Measurements from ENCODE around the gene PARP8.
"Not testable (repeated sequence)": the region's sequence is repeated elsewhere in the genome, so short reads cannot be mapped to it uniquely, and the experiment has no call there.

Gene PARP8

DNA sequence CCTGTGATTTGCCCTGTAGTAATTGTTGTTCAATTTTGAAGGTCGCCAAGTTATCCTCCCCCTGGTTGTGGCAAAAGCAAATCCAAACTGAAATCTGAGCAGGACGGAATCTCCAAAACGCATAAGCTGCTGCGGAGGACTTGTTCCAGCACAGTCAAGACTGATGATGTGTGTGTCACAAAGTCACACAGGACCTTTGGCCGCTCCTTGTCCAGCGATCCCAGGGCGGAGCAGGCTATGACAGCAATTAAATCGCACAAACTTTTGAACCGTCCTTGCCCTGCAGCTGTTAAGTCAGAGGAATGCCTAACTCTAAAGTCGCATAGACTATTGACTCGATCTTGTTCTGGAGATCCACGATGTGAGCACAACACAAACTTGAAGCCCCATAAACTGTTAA lies 128.4 kb downstream of the PARP8 start:
- no peak for DNase-seq

DNA sequence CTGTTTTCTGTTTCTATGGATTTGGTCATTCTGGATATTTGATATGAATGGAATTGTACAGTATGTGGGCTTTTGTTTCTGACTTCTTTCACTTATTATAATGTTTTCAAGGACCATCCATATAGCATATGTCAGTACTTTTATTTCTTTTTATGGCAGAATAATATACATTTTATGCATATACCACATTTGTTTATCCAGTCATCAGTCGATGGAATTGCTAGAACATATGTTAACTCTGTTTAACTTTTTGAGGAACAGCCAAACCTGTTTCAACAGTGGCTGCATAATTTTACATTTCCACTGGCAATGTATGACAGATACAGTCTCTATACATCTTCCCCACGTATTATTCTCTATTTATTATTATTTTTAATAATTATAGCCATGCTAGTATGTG lies 131.6 kb downstream of the PARP8 start:
- no peak for DNase-seq

DNA sequence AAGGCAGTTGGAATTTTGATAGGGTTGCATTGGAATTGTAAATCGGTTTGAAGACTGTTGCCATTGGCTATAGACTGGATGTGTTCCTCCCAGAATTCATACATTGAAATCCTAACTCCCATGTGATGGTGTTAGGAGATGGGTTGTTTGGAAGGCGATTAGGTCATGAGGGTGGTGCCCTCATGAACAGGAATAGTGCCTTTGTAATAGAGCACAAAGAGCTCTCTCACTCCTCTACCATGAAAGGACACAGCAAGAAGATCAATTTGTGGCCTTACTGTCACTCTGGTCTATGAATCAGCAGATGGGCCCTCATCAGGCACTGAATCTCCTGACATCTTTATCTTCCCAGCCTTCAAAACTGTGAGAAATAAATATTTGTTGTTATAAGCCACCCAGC lies 133.2 kb downstream of the PARP8 start:
- no peak for DNase-seq

DNA sequence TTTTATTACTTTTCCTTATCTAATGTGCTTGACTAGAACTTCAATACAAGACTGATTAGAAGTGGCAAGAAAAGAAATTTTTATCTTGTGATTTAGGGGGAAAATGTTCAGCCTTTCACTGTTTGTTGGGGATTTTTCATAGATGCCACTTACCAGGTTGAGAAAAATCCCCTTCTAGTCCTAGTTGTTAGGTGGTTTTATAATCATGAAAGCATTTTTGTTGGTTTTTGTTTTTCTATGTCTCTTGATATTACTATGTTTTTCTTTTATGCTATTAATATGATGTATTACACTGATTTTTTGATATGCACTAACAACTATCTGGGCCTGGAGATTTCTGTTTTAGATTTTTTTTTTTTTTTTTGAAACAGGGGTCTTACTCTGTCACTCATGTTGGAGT lies 134.0 kb downstream of the PARP8 start:
- no peak for DNase-seq

DNA sequence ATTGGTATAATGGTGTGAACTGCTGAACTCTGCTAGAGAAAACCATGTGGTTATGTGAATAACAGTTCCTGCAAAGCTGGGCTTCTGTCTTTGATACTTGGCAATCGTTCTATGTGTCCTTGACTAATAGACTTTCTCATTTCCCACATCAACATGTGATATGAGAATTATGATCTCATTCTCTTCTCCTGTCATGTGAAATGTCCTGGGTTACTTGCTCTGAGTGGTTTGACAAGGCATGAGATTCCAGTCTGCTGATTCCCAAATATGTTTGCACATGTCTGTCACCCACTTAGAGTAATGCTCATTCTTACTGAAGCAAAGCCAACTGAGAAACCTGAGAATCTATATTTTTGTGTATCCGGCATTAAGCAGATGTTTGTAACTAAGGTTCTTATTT lies 141.2 kb downstream of the PARP8 start:
- DNase-seq: no peak

DNA sequence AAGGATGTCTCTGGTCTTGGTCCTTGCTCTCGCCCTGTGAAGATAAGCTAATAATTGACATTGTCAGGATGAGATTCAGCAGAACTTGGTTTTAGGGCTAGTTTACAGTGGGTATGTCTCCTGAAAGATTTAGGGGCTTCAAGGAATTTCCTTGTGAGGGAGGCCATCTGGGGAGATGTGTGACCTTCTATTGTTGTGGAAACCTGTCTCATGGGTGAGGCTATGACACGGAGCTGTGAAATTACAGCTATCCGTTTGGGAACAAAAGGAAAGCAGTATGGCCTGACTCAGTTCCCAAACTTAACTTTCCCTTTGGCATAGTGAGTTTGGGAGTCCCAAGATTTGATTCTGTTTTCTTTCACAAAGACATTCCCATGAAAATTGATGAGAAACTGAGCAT lies 142.0 kb downstream of the PARP8 start:
- DNase-seq: no peak

DNA sequence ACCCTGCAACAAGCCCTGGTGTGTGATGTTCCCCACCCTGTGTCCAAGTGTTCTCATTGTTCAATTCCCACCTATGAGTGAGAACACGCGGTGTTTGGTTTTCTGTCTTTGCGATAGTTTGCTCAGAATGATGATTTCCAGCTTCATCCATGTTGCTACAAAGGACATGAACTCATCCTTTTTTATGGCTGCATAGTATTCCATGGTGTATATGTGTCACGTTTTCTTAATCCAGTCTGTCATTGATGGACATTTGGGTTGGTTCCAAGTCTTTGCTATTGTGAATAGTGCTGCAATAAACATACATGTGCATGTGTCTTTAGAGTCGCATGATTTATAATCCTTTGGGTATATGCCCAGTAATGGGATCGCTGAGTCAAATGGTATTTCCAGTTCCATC lies 145.3 kb downstream of the PARP8 start:
- DNase-seq: not testable (repeated sequence)

DNA sequence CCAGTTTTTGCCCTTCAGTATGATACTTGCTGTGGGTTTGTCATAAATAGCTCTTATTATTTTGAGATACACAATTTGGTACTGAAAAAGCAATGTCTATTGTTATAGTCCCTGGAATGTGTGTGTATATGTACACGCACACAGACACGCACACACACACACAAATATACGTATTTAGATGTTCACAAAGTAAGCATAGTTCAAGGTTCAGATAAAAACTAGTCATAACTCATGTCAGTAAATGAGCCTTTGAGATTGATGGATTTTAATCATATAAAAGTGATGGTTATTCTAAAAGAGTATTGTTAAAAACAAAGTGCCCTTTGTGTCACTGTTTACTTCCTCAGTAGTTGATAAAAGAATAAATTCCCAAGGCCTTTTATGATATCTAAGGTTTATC lies 147.3 kb downstream of the PARP8 start:
- no peak for DNase-seq

DNA sequence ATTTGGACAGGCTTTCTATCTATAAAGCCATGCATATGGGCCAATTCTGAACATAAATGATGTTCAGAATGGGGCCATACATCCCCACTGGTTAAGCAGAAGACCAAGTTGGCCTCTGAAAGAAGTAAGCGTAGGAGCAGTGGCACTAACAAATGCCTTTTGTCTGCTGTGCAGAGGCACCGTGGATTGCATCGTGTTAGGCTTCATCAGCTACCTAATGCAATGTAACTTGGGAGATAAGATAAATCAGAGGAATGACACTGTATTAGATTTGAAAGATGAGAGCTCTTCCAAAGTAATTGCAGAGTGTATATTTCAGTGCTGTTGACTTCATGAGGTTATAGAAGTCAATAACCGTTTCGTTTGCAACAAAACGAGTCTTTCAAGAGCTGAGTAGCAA lies 148.1 kb downstream of the PARP8 start:
- no peak for DNase-seq

DNA sequence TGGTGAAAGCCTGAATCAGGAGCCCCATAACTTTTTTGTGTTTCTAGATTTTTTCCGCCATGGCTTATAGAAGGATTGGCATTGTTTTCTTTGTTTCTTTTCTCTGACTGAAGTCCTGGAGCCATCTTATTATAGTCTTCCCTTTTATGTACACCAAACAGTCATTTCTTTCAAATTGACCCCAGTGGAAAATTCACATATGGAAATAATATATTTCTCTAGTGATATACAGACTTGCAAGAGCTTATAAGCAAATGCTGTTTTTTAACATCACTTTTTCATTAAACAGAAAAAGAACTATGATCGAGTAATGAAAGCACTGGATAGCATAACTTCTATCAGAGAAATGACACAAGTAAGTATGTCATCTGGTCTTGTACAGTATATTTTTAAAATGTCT lies 155.6 kb downstream of the PARP8 start:
- DNase-seq: no peak

DNA sequence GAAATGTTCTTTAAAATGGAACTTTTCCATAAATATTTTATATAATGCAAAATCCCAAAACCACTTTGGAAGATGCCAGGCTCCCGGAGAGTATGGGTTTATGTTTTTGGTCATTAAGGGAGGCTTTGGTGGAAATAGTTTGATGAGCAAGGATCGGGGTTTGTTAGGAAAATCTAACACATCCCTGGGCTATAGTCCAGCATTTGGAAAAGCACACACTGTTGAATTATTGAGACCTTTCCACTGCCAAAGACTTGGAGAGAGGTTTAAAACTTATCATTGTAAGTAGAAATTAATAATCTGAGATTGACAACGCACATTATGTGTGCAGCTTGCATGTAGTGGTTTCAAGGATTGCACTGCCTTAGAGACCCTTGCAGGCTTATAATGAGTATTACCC lies 156.3 kb downstream of the PARP8 start:
- DNase-seq: no peak

DNA sequence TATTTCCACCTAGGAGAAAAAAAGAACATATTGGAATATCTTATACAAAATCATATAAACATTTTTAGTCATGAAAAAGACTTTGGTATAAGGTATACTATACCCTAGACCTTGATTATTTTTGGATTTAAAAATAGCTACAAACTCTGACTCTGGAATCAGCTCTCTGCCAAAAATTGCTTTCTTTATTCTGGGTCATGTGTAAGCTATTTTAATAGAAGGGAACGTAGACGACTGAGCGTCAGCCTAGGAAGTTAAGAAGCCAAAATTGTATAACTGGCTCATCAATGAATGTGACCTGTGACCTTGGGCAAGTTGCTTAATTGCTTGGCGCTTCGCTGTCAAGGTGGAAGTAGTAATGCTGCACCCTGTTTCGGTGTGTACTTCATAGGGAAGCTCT lies 157.1 kb downstream of the PARP8 start:
- no peak for DNase-seq

DNA sequence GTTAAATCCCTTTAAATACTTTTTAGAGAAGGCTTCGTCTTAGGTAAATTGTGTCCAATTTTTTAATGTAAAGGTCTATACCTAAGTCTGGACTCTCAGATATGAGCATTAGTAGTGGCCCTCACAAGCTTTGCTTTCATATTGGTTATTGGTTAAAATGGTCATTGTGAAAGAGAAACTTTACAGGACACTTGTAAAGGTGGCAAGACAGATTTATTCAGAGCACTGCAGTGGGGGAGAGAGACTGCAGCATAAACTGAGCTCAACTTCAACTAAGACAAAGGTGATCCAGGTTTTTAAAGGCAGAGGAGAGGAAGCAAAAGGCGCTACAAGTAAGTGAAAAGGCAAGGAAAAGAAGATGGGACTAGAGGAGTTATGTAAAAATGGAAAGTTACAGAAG lies 157.7 kb downstream of the PARP8 start:
- DNase-seq: no peak

DNA sequence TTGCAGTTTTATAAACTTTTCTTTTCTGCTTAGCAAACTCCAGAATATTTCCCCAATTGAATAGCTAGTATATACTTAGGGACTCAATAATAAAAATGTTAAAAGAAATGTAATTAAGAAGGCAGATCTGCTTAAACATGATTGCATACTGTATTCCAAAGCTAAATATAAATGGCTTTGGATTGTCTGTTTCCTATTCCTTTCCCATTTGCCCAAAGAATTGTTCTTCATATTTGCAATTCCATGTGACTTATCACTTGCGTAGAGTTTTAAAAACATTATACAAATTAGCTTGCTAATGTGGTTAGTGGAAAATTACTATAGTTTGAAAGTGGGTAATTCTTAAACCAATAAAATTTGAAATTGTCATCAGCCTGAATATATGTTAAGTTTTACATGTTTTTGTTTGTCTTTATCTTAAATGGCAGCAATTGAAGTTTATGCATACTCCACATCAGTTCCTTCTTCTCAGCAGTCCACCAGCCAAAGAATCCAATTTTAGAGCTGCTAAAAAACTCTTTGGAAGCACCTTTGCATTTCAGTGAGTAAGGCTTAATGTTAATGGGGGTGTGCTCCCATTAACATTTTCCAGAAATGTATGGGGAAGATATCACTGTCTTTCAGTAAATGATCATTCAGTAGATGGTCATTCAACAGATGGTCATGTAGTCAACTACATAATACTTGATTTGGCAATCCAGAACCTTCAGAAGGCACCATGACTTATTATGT lies 161.2 kb downstream of the PARP8 start:
- DNase-seq: no peak

DNA sequence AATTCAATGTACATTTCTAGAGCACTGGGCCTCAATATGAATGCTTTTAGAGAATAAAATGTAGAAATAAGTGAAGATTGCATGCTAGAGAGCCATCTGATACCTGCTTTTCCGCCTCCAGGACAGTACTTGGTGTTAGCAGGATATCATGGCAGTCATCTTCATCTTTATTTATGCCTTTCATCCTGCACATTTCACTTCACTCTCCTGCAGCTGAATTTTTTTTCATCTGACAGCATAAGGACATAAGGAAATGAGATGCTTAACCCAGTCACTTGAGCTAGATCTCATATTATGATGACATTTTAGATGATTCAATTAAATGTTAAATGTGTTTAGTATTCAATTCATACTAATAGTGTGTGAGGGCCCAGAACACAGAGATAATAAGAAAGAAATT lies 162.6 kb downstream of the PARP8 start:
- no peak for DNase-seq

DNA sequence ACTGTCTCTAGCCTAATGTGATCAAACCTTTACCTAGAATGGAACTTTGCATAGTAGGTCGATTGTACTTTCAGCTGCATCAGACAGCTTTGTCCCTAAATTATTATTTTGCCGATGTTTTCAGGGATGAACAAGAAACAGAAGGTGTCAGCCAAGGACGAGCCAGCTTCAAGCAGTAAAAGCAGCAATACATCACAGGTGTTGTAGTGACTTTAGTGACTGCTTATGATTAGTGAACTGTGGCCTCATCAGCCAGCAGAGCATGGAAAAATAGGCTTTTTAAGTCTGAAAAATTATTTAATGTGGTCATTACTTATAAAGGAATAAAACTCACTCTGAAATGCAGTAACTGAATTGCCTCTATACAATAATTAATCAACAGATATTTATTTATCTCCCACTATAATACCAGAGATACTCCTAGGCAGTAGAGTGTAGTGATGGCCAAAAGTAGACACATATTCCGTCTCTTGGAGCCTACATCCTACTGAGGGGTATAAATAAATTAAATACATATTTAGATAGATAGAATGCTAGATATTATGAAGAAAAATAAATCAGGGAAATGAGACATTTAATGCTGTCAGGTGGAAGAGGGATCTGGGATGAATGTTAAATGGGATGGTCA lies 166.3 kb downstream of the PARP8 start:
- DNase-seq: no peak

DNA sequence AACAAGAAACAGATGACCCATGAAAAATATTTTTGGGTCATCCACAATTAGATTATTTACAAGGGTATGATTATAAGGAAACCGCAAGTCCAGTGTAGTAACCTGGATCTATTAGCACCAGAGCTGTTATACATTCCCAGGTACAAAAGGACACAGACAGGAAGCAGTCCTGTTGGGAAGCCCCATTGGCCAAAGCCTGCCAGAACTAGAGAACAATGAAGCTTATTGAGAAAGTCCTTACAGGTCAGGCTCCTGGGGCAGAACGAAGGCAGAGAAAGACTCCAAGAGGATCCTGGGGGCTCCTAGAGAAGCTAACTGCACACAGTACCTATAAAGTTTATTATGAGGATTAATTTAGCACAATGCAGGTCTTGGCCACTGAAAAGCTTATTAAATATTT lies 169.9 kb downstream of the PARP8 start:
- DNase-seq: no peak

DNA sequence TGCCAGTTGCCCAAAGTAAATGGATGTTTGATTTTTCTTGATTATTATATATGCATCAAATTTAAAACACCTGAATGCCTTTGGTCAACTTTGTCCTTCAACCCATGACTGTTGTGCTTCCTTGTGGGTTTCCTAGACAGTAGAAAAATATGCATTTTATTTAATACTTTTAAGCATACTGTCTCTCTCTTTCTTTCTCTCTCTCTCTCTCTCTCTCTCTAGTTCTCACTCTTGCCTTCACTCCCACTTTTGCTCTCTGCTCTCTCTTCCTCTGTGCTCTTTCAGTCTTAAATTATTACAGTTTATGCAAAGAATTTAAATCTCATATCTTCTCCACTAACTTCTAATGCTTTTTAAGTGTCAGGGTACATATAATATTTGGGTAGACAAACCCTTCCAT lies 173.0 kb downstream of the PARP8 start:
- DNase-seq: no peak

DNA sequence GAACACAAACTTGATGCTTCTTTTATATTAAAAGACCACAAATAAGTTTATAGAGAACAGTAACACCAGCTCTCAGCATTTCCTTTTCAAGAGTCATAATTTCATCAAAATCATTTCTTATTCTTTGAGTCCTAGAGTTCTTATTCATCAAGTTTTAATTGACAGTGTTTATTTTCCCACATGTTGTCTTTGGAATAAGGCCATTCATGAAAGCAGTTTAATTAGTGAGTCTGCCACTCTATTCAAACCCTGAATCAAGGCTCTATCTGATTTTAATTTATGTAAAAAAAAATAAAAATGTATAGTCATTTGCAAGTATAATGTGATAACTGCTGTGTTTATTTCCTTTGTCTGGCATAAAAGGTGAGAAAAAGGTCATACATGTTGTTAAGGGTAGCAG lies 176.7 kb downstream of the PARP8 start:
- DNase-seq: no peak

DNA sequence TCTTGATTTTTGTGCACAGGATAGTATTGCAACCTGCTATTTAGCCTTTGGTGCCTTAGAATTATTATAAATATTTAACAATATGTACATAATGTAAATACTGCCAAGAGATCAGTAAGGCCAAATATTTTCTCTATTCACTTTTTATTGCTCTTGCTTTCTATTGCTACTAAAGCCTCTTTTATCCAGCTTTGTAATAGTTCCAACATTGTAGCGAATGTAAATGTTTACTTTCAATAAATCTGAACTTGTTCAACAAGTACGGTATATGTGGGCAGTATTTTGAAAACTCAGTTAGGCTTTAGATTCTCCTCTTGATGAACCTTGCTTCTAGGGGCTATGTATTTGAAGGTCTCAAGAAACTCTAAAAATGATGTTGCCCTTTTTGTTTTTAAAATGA lies 179.8 kb downstream of the PARP8 start:
- no peak for DNase-seq

DNA sequence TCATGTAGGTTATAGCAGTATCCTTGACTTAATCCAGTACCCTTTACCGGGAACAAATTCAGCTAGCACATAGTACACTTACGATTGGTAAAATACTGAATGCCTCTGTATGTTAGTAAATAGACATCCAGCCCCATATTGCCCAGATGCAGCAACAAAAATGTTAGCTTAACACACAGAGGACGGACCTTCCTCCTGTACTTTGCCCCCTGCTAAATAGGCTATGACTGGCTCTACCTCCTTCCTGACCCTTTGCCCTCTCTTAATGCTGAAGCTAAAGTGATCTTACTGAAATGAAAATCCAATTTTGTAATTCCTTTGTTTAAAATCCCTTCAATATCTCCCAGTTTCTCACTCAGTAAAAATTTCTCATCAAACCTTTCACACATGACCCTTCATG lies 183.1 kb downstream of the PARP8 start:
- DNase-seq: no peak

DNA sequence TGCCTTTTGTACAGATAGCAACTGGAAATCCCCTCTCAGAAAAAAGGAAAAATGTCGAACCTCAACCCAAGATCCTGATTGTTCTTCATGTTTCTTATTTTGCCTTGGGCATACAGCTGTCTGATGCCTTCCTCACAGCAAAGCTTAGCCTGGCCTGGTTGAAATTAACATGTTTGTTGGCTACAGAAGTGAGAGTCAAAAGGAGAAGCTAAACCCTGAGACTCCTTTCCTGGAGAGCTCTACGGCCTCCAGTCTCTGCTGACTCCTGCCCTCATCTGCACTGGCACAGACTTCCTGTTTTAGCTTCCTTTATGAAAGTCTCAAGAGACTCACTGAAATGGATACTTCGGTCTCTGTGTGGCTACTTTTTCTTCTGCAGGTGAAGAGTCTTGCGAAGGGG lies 186.7 kb downstream of the PARP8 start:
- DNase-seq: no peak

DNA sequence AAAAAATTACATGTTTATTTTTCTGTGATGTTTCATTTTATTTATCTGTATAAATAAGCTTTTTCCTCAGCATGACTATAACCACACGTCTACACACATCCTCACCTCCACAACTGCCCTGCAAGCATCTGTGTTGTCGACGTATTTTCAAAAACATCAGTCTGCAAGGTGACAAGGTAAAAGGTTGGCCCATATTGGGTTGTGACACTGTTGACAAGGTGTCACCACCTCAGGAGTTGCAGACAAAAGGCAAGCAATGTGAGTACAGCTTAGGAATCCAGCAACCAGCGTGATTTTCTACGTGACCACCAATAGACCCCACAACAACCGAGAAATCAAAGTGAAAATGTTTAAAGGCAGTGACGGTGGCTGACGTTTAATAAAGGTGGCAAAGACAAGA lies 187.6 kb downstream of the PARP8 start:
- DNase-seq: no peak

DNA sequence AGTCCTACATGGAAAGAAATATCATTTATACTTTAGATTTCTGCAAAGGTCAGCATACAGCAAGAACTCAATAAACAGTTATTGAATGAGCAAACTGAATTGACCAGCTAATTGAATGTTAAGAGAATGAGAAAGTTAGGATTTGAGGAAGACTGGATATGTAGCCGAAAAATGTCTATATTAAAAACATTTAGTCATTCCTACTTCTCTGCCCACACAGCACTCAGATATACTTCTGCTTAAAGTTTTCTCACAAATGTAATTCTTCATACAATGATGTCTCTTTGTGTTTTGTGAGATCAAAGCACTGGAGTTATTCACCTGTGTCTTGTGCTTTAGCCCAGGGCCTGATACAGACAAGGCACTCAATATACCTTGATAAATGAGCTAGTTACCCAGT lies 188.6 kb downstream of the PARP8 start:
- DNase-seq: no peak

DNA sequence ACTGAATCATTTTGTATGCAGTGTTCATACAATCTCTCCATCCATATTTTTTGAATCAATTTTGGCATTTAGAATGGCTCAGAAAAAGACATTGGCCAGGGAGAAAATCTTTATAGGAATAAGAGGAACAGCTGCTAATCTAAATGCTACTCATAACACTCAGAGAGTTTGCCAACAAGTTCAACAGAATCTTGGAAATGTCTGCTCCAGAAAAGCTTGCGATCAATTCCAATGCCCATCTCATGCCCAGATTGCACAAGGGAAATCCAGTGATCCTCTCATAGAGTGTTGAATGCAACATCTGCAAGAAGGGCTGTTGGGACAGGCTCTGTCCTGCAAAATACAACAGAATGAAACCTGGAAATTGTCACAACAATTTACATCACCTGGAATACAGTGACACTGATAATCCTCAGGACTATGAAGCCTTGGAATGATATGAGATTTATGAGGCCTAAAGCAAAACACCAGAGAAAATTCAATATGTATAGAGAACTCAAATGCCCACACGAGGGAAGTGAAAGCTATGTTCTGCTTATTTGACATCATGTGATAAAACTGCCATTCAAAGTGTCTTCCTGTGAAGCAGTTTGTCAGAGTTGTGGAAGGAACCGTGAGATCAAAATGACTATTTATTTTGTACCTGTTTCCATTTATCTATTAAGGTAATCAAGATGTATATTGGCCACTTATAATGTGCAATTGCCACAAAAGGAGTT lies 190.1 kb downstream of the PARP8 start:
- no peak for DNase-seq

Data from stimulated activated CD8-positive, alpha-beta memory T cell treated with anti-CD3 and anti-CD28 coated beads, Interleukin-4, amount 100 ng/mL, for 48 hours (primary cell).